HuH-7.5 (cell line): ENCODE results near the gene CCL26.
"Not testable (repeated sequence)": the region's sequence is repeated elsewhere in the genome, so short reads cannot be mapped to it uniquely, and the experiment has no call there.

Experiments
- DNase-seq: peaks from one replicate; pipeline ENCODE4 v3.0.0; 2011; ENCODE audit warnings: low spot score

CCL26 gene

DNA sequence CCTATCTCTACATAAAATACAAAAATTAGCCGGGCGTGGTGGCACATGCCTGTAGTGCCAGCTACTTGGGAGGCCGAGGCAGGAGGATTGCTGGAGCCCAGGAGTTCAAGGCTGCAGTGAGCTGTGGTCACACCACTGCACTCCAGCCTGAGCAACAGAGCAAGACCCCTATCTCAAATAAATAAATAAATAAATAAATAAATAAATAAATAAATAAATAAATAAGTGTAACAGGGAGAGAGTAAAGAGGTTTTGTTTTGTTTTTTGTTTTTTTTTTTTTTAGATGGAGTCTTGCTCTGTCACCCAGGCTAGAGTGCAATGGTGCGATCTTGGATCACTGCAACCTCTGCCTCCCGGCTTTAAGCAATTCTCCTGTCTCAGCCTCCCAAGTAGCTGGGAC is 20.6 kb upstream of the CCL26 start:
- not testable (repeated sequence) for DNase-seq

DNA sequence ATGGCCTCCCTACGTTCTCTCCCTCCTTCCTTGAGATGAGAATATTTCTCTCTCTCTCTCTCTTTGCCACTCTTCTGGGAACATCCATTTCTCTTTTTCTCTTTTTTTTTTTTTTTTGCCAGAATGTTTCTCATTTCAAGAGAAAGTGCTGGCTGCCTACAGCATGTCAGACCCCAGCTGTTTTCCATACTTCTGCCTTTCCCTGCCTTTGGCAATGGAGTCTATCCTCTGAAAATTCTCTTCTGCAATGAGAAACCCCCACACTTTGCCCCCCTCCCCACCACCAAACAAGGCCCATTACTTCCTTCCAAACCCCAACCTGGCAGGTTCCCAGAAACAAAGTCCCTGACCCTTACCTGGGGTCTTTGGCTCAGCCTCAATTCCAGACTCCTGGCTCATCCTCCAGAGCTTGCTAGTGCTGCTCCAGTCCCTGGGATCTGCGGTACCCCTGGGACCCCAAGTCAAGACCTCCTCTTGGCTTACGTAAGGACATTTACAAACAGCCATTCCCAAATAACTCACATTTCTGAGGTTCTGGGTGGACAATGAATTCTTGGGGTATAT is 17.4 kb upstream of the CCL26 start:
- no peak for DNase-seq

DNA sequence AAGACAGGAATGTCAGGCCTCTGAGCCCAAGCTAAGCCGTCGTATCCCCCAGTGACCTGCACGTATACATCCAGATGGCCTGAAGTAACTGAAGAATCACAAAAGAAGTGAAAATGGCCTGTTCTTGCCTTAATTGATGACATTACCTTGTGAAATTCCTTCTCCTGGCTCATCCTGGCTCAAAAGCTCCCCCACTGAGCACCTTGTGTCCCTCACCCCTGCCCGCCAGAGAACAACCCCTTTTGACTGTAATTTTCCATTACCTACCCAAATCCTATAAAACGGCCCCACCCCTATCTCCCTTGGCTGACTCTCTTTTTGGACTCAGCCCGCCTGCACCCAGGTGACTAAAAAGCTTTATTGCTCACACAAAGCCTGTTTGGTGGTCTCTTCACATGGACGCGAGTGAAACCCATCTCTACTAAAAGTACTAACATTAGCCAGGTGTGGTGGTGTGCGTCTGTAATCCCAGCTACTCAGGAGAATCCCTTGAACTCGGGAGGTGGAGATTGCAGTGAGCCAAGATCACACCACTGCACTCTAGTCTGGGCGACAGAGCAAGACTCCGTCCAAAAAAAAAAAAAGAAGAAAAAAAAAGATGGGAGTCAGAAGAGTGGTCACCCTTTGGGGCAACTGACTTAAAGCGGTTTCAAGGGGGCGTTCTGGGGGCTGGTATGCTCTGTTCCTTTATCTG is 16.3 kb upstream of the CCL26 start:
- DNase-seq: not testable (repeated sequence)

DNA sequence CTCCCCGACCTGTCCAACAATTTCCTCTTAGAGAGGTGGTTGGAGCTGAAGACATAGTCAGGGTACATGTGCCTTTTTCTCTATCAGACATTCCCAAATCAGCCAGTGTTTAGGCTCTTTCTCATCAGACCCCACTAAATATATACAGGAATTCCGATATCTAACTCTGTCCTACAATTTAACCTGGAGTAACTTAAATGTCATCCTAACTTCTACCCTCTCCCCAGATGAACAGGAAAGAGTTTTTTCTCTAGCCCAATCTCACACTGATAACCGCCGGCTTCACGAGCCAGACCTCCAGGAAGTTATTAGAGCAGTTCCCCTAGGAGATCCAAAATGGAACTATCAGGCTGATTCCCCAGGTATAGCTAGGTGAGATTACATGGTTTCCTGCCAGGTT is 11.0 kb upstream of the CCL26 start:
- not testable (repeated sequence) for DNase-seq

DNA sequence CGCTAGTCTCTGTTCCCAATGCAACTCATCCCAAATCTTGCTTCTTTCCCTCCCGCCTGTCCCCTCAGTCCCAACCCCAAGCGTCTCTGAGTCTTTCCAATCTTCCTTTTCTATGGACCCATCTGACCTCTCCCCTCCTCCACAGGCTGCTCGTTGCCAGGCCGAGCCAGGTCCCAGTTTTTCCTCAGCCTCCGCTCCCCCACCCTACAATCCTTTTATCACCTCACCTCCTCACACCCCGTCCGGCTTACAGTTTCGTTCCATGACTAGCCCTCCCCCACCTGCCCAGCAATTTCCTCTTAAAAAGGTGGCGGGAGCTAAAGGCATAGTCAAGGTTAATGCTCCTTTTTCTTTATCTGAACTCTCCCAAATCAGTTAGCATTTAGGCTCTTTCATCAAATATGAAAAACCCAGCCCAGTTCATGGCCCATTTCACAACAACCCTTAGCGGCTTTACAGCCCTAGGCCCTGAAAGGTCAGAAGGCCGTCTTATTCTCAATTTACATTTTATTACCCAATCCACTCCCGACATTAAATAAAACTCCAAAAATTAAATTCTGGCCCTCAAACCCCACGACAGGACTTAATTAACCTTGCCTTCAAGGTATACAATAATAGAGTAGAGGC is 8.7 kb upstream of the CCL26 start:
- not testable (repeated sequence) for DNase-seq

DNA sequence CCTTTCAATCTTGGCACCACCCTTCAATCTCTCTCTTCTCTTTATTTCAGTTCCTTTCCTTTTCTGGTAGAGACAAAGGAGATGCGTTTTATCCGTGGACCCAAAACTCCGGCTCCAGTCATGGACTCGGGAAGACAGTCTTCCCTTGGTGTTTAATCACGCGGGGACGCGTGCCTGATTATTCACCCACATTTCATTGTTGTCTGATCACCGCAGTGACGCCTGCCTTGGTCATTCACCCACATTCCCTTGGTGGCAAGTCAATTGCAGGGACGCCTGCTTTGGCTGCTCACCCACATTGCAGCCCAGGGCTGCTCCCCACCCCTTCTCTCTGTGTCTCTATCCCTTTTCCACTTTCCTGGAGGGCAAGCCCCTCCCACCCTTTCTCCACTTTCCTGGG is 7.5 kb upstream of the CCL26 start:
- DNase-seq: not testable (repeated sequence)

DNA sequence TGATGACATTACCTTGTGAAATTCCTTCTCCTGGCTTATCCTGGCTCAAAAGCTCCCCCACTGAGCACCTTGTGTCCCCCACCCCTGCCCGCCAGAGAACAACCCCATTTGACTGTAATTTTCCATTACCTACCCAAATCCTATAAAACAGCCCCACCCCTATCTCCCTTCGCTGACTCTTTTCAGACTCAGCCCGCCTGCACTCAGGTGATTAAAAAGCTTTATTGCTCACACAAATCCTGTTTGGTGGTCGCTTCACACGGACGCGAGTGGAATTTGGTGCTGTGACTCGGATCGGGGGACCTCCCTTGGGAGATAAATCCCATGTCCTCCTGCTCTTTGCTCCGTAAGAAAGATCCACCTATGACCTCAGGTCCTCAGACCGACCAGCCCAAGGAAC is 7.0 kb upstream of the CCL26 start:
- not testable (repeated sequence) for DNase-seq

DNA sequence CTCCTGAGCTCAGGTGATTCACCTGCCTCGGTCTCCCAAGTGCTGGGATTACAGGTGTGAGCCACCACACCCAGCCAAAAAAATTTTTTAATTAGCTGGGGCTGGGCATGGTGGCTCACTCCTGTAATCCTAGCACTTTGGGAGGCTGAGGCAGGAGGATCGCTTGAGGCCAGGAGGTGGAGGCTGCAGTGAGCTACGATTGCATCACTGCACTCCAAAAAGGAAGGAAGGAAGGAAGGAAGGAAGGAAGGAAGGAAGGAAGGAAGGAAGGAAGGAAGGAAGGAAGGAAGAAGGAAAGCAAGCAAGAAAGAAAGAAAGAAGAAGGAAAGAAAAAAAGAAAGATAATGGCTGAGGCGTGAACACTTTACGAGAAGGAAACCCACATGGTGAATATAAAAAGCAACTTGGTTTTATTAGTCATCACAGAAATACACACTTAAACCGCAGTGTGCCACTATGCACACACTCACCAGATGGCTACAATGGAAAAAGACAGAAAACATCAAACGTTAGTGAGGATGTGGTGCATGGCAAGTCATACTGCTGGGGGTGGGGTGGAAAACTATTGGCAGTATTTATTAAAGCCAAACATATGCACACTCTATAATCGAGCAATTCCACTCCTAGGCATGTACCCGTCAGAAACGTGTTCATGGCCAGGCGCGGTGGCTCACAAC is 4.4 kb upstream of the CCL26 start:
- DNase-seq: no peak

DNA sequence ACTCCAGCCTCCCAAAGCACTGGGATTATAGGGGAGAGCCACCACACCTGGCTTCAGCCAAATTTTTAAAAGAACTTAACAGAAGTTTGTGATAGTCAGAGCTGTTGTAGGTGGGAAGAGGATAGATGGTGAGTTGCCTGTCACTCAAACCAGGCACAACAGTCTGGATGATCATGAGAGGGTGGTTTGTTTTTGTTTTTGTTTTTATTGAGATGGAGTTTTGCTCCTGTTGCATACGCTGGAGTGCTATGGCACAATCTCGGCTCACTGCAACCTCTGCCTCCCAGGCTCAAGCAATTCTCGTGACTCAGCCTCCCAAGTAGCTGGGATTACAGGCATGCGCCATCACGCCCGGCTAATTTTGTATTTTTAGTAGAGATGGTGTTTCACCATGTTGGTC is 1.9 kb upstream of the CCL26 start:
- not testable (repeated sequence) for DNase-seq

DNA sequence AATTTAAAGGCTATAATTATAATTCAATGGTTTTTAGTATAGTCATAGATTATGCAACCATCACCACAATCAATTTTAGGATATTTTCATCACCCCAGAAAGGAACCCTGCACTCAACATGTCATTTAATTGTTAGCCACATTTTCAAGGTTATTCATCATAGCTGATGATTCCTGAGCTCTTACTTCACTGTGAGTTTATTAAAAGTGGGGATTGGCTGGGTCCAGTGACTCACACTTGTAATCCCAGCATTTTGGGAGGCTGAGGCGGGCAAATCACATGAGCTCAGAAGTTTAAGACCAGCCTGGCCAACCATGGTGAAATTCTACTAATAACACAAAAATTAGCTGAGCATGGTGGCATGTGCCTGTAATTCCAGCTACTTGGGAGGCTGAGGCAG is 787 bp downstream of the CCL26 start:
- DNase-seq: no peak

DNA sequence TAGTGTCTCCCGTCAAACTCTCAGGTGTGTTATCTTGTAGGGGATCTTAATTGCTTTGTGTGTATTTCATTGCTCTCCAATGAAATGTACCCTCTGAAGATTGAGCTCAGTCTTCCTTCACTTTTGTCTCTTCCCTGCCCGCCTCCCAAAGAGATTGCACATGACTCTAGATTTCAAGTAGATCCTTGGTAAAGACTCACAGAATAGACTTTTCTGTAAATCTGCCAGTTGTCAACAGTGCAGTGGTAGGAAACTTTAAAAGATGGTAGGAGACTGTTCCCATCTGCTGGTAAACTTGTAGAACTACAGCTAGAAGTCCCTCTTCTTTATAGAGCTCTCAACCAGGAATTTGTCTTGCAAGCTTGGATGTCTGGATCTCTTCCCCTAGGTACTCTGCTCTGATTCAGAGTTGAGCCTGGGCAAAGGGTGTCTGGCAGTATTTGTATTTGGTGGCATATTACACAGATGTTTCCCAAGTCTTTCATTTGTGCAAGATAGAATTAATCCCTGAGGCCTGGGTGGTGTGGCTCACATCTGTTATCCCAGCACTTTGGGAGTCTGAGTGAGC is 9.6 kb downstream of the CCL26 start:
- peak; percentile 63 for DNase-seq

DNA sequence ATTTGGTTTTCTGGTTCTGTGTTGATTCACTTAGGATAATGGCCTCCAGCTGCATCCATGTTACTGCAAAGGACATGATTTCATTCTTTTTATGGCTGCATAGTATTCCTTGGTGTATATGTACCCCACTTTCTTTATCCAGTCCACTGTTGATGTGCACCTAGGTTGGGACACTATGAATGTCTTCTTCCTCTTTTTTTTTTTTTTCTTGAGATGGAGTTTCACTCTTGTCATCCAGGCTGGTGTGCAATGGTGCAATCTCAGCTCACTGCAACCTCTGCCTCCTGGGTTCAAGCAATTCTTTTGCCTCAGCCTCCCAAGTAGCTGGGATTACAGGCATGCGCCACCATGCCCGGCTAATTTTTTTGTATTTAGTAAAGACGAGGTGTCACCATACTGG is 10.2 kb downstream of the CCL26 start:
- DNase-seq: not testable (repeated sequence)

DNA sequence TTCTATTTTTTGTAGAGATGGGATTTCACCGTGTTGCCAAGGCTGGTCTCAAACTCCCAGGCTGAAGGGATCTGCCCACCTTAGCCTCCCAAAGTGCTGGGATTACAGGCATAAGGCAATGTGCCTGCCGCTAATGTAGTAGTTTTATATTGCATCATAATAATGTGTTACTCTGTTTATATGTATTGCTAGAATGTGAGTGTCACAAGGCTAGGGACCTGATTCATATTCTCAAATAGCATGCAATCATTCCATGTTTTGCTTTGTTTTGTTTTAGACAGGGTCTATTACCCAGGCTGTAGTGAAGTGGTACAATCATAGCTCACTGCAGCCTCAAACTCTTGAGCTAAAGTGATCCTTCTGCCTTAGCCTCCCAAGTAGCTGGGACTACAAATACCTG is 13.5 kb downstream of the CCL26 start:
- no peak for DNase-seq

DNA sequence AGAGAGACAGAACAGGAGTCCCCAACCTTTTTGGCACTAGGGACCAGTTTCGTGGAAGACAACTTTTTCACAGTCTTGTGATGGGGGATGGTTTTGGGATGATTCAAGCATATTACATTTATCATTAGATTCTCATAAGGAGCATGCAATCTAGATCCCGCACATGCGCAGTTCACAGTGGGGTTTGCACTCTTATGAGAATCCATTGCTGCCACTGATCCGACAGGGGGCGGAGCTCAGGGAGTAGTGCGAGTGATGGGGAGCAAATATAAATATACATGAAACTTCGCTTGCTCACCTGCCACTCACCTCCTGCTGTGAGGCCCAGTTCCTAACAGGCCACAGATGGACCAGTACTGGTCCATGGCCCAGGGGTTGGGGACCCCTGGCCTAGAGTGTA is 14.2 kb downstream of the CCL26 start:
- no peak for DNase-seq

DNA sequence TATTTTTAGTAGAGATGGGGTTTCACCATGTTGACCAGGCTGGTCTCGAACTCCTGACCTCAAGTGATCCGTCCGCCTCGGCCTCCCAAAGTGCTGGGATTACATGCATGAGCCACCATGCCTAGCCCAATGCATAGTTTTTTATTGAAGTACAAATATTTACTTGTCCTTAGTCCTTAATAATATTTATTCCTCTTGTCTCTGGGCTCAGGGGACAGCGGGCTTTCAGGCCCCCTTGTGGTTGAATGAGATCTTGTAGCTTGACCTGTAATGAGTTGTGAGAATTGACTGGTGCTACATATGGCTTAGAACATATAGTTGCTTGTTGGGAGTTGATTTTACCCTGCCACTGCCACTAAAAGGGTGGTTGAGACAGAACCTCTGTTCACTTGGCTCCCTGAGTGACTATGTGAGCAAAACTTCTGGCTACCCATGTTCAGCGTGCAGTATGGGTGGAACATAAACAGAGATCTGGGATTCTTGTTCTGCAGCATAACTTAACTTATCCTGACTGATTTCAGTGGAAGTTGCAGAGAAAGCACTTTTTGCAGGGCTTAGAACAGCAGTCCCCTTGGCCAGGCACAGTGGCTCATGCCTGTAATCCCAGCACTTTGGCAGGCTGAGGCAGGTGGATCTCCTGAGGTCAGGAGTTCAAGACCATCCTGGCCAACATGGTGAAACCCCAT is 14.9 kb downstream of the CCL26 start:
- DNase-seq: peak; percentile 33

DNA sequence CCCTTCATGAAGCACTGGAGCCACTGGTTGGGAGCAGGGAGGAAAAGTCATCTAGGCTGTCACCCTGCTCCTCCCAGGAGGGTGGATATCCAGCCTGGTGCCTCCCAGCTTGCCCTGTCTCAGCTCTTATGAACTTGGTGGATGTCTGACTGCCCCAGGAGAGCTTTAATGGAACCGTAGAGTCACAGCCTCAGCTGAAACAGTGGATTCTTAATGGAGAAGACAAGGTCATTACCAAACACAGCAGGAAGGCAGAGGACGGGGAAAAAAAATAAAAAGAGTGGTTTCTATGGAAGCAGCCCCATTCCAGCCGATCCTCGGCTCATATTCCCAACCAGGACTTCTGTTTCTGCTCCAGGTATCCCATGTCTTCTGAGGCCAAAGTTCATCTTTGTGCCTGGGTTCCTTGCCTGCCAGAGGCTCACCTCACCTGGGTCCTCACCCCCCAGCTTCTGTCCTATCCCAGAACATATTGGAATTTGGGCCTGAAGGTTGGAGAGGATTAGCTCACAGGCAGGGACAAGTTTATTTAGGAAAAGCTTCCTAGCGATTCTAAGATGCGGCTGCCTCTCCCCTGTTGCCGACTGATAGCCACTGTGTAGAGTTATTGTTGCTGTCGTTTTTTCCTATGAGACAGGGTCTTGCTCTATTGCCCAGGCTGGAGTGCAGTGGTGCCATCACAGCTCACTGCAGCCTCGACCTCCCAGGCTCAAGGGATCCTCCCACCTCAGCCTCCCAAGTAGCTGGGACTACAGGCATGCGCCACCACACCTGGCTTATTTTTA is 15.6 kb downstream of the CCL26 start:
- DNase-seq: no peak

DNA sequence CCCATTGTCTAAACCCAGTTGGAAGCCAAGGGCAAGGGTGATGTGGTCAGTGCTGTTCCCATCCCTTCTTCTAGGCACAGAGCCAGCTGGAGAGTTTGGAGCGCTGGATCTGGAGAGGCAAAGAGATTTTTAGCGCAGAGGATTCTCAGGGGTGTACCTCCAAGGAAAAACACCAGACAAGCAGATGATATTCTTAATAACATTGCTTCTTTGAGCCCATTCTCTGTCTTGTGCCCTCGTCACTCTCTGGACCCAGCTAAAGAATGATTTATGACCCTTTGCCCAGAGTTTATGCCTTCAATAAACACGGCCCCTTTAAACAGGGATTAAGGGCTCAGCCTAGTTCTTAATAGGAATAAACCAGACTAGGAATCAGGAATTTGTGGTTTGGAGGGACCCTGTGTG is 28.6 kb downstream of the CCL26 start:
- no peak for DNase-seq

DNA sequence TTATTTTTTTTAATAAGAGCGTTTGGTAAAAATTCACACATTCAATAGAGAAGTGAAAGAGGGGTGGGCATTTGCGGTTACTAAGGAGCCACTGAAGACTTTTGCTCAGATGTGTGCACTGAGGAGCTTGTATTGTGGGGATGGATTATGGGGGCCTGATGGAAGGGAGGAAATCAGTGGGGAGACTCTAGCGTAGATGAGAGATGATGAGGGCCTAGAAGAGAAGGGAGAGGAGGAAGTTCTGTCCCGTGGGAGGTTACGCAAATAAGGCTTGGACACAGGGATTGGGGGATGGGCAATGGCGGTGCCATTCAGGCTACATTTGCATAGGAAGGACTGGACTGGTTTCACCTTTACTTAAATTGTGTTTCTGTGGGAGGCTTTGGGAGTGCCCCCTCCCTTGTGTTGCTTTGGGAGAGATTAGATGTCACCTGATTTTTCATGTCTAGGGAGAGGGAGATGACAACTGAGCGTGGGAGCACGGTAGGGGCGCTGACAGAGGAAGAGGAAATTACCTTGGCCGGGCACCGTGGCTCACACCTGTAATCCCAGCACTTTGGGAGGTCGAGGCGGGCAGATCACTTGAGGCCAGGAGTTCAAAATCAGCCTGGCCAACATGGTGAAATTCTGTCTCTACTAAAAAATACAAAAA is 31.0 kb downstream of the CCL26 start:
- DNase-seq: no peak

DNA sequence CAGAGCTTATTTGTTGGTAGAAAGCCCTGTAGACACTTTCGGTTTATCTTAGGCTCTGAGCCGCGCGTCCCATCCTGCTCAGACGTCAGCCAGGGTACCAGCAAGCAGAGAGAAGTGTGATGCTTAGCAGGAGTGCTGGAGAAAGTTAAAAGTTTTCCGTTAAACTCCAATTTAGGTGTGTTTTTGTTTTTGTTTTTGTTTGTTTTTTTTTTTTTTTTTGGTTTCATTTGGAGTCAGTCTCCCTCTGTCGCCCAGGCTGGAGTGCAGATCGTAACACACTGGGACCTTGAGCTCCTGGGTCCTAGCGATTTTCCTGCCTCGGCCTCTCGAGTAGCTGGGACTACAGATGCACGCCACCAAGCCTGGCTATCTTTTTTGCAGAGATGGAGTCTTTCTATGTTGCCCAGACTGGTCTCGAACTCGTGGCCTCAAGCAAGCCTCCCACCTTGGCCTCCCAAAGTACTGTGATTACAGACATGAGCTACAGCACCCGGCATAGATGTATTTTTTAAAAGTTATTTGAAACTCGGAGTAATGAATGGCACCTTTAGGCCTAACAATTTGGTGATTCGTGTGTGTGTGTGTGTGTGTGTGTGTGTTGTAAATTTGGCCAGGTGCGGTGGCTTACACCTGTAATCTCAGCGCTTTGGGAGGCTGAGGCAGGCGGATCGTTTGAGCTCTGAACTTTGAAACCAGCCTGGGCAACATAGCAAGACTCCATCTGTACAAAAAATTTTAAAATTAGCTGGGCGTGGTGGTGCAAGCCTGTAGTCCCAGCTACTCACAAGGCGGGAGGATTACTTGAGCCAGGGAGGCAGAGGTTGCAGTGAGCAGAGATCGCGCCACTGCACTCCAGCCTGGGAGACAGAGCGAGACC is 32.0 kb downstream of the CCL26 start:
- DNase-seq: no peak
